Smooth muscle cell of the brain vasculature (primary cell): Measurements from ENCODE around the gene RNASE8.

Experiments
- DNase-seq: peaks from one replicate; pipeline ENCODE4 v3.0.0-alpha.2; 2012; ENCODE audit warnings: low read depth, low spot score

The RNASE8 gene

GRCh38 chr14:21105095-21105494, 47.5 kb downstream of the RNASE8 start:
- no peak for DNase-seq

- DNase-seq, result no peak
These were observed 48.5 kb downstream of the RNASE8 start for GRCh38 chr14:21106176-21106497.

- peak; percentile 67 for DNase-seq
These were observed 49.1 kb downstream of the RNASE8 start for GRCh38 chr14:21106498-21107282.

- DNase-seq, result no peak
These were observed 49.7 kb downstream of the RNASE8 start for GRCh38 chr14:21107283-21107800.
